Nucleus accumbens (tissue), 56 donors: ENCODE data around the gene ZAP70.

ENCODE experiments used
- DNase-seq, 56 donors: peaks; one replicate each; lab custom pipeline; 2025; lab: John Stamatoyannopoulos, UW

Gene ZAP70

DNA sequence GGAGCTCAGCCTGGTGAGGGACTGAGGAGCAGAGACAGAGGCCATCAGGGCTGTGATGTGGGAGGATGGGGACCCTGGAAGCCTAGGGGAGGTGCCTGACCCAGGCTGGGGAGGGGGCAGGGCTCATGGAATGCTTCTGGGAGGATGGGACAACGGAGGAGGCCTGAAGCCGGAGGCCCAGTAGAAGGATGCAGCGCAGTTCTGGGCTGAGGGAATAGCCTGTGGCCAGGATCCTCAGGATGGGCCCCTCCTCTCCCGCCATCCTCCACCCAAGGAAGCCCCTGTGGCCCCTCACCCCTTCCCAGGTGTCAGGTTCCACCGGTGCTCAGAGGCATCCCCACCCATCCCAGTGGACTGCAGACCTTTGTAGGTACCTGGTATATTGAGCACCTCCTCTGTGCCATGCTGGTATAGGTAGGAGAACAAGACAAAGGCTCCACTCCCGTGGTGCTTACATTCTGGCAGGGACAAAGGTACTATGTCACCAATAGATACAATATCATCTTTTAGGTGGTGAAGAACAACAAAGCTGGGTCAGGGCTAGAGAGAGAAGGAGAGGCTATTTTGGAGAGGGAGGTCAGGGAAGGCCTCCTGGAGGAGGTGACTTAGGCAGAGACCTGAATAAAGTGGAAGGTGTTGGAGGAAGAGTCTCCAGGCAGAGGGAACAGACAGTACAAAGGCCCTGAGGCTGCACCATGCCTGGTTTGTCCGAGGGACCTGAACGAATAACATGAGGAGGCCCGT, 2.7 kb downstream of the ZAP70 start:
- DNase-seq, result no peak

DNA sequence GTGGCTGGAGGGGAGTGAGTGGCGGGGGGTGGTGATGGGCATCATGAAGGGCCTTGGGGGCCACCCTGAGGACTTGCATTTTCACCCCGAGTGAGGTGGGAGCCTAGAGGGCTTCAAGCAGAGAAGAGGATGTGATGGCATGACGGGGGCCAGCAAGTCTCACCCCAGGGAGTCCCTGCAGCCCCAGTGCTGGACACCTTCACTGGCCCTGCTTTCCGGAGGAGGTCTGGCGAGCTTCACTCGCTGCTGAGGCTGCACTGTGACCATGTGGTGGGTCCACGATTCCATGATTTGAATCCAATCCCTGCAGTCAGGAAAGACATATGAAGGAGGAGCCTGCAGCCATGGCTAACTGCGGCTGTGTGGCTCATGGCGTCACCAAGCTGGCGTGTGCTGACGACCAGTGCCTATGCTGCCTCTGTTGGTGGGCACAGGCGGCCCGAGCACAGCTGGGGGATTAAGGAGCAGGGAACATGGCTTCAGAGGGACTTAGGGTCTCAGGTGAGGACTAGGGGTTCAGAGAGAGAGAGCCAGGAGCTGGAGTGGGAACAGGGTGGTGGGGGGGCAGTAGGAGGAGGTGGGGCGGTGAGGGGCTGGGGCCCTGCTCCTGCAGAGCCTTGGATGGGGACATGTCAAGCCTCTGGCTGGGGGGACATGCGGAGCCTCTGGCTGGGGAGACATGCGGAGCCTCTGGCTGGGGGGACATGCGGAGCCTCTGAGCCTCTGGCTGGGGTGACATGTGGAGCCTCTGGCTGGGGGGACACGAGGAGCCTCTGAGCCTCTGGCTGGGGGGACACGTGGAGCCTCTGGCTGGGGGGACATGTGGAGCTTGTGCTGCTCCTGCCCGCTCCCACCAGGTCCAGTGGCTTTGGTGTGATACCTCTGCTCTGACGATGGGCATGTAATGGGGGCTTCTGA, 3.6 kb downstream of the ZAP70 start:
- DNase-seq, result no peak

- DNase-seq, result no peak
Measured at GRCh38 chr2:97717613-97717995, 4.2 kb downstream of the ZAP70 start.

DNA sequence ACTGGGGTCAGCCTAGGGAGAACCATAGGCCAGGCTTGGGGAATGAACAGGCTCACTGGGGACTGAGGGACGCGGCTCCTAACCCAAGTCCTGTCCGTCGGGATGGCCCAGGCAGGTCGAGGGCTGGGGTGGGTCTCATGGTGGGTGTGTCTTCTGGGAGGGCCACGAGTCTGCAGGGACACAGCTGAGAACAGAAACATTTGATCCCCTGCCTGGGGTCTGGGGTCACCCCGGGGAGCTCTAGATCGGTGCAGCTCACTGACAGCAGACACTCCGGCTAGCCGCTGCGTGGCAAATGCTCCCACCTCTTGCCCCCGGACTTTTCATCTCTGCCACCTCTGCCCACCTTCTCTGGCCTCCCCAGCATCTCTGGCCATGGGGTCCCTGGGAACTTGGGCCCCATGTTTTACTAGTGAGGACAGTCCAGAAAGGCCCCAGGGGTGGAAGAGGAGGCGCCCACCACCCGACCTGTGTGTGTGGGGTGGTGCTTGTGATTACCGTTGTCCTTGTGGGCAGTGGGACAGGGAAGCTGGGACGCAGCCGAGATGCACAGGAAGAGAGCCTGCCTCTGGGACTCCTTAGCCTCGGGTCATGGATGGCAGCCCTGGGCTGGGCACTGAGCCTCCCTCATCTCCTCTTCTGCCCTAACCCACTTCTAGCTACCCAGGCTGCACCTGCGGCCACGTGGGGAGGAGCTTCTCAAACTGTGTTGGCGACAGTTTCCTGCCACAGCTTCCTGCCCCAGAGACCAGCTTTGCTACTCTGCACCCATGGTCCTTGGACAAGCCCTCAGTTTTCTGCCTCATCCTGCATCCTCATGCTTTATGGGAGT, 4.9 kb downstream of the ZAP70 start:
- no peak for DNase-seq

DNA sequence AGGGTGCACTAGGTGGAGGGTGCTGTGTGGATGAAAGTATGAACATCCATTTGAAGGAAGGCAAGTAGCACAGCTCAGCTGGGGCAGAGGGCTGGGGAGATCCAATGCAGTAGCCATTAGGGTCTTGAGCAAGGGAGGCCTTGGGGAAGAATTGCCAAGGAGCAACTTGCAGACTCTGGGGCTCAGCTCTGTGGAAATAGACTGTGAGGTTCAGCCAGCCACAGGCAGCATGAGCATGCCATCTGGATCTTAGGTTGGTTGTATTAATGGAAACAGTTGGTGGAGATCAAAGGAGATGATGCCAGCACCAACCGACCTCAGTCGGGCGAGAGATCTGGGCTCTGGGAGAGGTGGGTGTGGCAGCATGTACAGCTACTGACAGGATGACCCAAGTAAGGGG, 5.6 kb downstream of the ZAP70 start:
- DNase-seq, result no peak

GRCh38 chr2:97719362-97720155, 6.2 kb downstream of the ZAP70 start:
- no peak for DNase-seq

GRCh38 chr2:97720746-97721145, 7.4 kb downstream of the ZAP70 start:
- no peak for DNase-seq

DNA sequence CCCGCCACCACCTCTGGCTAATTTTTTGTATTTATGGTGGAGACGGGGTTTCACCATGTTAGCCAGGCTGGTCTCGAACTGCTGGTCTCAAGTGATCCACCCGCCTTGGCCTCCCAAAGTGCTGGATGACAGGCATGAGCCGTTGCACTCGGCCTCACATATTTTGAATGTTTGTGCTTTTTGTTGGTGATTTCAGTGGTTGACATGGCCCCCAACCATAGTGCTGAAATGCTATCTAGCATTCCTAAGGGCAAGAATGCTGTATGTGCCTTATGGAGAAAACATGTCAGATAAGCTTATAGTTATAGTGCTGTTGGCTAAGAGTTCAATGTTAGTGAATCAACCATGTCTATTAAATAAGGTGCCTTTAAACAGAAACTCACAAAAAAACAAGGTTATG, 8.9 kb downstream of the ZAP70 start:
- DNase-seq, result no peak

DNA sequence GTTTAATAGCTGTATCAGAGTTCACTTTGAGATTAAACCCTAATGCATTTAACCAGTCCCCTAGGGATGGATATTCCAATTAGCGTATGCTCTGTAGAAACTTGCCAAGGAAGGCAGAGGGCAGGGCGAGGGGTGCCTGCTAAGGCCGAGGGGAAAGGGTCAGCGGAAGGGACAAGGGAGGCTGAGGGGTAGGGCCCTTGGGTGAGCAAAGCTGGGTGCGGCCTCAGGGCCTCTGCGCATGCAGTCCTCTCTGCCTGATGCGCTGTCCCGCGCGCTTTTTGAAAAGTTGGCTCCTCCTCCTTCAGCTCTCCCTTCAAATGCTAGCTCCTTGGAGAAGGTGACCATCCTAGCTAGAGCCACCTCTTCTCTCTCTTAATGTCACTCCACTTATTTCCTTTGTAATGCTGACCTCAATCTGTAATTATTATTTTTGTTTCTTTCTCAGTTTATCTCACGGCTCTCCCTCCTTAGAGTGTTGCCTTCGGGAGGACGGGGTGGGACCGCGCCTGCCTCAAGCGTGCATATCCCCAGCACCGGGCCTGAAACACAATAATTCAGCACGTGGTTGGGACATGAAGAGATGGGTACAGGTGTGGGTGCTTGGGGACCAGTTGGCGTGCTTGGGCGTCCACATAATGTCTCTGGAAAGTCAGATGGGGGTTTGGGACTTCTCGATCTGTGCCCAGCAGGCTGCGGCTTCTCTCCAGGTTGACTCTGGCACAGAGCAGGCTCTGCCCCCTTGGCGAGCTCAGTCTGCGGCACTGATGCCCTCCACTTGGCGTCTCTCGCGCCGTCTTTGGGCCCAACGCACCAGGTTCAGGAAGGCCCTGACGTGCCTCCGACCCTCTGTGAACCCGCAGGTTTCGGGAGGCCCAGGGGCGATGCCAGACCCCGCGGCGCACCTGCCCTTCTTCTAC, 10.0 kb downstream of the ZAP70 start:
- DNase-seq, result no peak

- DNase-seq, result no peak
Measured at GRCh38 chr2:97724073-97724410, 10.7 kb downstream of the ZAP70 start.

DNA sequence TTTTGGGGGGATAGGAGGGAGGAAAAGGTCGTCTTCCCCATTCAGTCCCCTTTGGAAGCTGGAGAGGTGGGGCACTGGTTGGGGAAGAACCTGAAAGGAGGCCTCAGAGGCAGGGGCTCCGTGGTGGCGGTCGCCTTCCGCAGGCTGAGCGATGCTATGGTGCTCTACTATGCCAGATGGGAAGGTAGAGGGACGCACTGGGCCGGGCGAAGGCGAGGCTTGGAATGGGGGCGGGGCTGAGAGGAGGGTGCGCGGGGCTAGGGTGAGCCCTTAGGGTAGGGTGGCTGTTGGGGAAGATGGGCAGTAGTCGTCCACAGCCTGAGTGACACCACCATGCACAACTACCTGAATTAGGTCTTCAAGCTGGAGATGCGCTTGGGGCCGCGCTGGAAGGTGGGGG, 11.1 kb downstream of the ZAP70 start:
- DNase-seq, result no peak

DNA sequence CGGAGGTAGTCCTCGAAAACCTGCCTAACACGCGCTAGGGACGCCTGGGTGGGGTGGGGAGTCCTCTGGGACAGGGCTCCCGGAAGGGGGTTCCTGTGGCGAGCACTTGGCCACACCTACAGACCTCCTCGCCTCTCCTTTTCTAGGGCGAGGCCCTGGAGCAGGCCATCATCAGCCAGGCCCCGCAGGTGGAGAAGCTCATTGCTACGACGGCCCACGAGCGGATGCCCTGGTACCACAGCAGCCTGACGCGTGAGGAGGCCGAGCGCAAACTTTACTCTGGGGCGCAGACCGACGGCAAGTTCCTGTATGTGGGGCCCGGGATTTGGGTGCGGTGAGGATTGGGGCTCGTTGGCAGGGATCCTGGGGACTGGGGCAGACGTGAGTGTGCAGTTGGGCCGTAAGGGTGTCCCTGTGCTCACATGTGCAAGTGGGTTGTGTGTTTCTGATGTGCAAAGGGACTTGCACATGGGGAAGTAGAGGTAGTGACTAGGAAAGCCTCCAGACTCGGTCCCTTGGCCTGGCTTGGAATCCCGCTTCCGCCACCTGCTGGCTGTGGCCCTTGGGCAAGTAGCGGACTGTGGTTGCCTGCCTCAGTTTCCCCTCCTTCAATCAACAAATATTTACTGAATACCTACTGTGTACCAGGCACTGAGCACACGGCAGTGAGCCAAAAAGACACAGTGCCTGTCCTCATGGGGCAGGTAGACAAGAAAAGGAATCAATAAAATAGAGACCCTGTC, 11.7 kb downstream of the ZAP70 start:
- DNase-seq, result no peak

DNA sequence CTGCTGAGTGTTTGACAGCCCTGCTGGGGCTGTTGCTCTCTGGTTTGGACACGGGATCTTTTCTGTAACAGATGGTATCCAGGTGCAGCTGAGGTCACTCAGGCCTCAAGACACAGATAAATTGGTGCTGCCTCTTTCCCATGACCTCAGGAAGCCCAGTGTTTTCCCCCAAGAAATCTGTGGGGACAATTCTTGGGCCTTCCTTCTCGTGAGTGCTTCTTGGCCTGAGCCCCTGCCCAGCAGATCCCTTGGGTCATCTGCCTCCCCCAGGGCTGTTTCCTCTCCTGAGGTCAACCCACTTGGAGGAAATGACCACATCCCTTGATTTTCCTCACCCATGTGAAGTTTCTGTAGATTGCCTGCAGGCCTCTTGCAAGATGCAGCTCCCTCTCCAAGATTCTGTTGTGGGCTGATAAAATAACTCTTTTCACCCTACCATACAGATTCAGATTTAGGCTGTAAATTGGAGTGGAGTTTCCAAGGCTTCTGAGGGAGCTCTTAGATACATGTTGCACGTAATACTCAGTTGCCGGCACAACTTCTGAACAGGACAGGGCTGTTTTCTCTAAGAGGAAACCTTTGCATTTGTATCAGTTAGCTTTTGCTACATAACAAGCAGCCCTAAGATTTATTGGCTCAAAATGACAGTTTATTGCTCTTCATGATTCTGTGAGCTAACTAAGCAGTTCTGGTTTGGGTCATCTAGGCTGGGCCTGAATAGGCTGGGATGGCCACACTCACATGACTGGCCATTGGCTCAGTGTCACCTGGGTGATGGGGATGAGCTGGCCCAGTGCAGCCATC, 13.1 kb downstream of the ZAP70 start:
- no peak for DNase-seq

GRCh38 chr2:97727296-97727695, 13.9 kb downstream of the ZAP70 start:
- no peak for DNase-seq

DNA sequence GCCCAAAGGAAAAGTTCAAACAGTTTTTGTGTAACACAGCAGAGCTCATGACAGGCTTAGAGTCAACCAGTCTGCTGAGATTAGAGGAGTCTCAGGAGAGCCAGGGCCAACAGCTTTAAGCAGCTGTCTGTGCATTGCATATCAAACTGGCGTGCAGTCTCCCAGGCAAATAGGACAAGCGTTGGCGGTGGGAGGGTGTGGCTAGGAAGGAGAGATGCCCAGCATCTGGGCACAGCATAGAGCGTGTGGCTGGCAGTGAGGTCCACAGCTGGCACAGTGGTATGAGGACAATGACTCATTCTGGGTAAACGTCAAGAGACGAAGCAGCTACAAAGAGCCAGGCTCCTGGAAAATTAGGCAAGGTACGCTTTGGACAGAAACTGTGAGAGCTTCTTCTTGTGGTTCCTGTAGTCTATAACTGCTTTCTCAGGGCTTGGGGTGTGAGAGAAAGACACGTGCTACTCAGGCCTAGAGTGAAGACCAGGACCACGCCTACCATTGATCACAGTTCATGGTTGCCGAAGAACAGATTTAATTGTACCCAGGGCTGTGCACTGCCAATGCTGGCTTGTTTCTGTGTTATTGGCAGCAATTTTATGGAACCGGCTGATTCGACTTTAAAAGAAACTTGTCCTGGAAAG, 14.8 kb downstream of the ZAP70 start:
- peak in 2 of 56 donors; percentile 3 to 9 for DNase-seq

DNA sequence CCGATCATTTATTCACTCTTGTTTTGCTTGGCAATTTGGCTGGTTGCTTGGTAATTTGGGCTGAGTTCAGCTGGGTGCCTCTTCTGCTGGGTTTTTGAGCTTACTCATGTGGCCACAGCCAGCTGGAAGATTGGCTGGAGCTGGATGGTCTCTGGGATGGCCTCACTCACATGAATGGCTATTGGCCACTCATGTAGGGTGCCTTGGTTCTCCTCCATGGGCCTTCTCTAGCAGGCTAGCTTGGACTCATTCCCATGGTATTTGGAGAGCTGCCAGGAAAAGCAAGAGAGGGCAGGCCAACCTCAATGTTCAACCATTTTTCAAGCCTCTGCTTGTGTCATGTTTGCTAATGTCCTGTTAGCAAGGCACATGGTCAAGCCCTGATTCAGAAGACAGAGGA, 16.9 kb downstream of the ZAP70 start:
- DNase-seq, result no peak
